Adrenal gland (tissue), 5 donors: ENCODE data around the gene WWTR1.

Source experiments
- POLR2A ChIP-seq, 2 donors: fragments of 450-650 bp; IDR thresholded peaks; one replicate each; pipeline ENCODE4 v1.6.1; 2017; ENCODE audit warnings: antibody characterized with exemption in 2 of 2, mild to moderate bottlenecking in 2 of 2, moderate library complexity in 1 of 2
- TF ChIP-seq, protein P1 (sequence below), 6 experiments: fragments of 450-650 bp in 4 of 6; fragments of 200-600 bp in 2 of 6; sonication (generic) in 1 of 6; IDR thresholded peaks; 1 replicate in 5 of 6; 2 replicates in 1 of 6; pipeline versions ENCODE4 v1.5.1 to v1.8.0; 2016 to 2021; ENCODE audit warnings: antibody characterized with exemption in 6 of 6, mild to moderate bottlenecking in 2 of 6, moderate library complexity in 1 of 6
- donor health status: DM: no; HTN: no; CAD: no.

DNA sequence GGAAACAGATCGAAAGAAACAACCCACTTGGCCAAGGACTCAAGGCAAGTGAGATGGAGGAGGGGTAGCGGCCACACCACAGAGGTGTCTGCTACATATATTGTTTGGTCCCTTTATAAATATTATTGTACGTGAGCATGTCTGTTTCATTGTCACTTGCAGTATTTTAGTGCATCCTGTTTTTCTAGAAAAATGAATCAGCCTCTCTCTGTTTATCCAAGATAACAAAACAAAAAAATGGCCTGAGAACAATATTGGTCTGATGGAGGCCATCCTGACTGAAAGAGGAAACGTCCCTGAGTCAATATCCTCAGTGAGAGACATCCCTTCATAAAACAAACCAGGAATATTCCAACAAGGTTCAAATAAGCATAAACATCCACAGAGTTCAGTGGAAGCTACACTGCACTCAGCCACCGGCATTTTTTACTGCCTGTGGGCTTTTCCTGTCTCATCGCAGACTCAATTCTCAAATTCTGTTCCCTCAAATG, 42.0 kb downstream of the WWTR1 start:
- TF ChIP-seq, protein P1, sequence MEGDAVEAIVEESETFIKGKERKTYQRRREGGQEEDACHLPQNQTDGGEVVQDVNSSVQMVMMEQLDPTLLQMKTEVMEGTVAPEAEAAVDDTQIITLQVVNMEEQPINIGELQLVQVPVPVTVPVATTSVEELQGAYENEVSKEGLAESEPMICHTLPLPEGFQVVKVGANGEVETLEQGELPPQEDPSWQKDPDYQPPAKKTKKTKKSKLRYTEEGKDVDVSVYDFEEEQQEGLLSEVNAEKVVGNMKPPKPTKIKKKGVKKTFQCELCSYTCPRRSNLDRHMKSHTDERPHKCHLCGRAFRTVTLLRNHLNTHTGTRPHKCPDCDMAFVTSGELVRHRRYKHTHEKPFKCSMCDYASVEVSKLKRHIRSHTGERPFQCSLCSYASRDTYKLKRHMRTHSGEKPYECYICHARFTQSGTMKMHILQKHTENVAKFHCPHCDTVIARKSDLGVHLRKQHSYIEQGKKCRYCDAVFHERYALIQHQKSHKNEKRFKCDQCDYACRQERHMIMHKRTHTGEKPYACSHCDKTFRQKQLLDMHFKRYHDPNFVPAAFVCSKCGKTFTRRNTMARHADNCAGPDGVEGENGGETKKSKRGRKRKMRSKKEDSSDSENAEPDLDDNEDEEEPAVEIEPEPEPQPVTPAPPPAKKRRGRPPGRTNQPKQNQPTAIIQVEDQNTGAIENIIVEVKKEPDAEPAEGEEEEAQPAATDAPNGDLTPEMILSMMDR (IDR thresholded peaks at IDR 0.05), result no peak
- TF ChIP-seq POLR2A (IDR thresholded peaks at IDR 0.05), result no peak
